ENCODE data around the gene AOAH.
"Not testable (repeated sequence)": the region's sequence is repeated elsewhere in the genome, so short reads cannot be mapped to it uniquely, and the experiment has no call there.

AOAH gene

GRCh38 chr7:36486336-36486735 is 238.0 kb downstream of the AOAH start:
- Histone ChIP-seq H3K4me3 (ENCODE audit: low read depth in 1 of 2, low read length in 1 of 2) (no peak overlapping the region), H3K27ac (no peak overlapping the region), H3K36me3 (no peaks in the 10 kb centered on the region), H3K9me3 (no peaks in the 10 kb centered on the region), H3K4me1 (ENCODE audit: control insufficient read depth in 1 of 2, insufficient read depth in 1 of 2, low read depth in 1 of 2, low read length in 1 of 2) (no peaks in the 10 kb centered on the region), H3K27me3 (no peaks in the 10 kb centered on the region)
- TF ChIP-seq, protein P1, sequence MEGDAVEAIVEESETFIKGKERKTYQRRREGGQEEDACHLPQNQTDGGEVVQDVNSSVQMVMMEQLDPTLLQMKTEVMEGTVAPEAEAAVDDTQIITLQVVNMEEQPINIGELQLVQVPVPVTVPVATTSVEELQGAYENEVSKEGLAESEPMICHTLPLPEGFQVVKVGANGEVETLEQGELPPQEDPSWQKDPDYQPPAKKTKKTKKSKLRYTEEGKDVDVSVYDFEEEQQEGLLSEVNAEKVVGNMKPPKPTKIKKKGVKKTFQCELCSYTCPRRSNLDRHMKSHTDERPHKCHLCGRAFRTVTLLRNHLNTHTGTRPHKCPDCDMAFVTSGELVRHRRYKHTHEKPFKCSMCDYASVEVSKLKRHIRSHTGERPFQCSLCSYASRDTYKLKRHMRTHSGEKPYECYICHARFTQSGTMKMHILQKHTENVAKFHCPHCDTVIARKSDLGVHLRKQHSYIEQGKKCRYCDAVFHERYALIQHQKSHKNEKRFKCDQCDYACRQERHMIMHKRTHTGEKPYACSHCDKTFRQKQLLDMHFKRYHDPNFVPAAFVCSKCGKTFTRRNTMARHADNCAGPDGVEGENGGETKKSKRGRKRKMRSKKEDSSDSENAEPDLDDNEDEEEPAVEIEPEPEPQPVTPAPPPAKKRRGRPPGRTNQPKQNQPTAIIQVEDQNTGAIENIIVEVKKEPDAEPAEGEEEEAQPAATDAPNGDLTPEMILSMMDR (IDR thresholded peaks at IDR 0.05): no peak

DNA sequence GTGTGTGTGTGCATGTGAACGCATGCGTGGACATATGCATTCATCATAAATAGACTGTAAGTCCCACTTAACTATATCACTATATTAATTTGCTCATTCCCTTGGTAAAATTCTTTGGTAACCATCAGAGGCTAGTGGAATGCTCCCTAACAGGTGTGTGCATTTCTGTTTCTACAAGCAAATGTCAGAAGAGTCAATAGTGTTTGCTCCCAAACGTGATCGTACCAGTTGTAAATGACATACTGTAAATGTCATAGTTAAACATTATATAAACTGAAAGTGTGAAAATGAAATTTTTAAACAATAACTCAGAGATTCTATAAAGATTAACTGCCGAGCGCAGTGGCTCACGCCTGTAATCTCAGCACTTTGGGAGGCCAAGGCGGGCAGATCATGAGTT is 240.0 kb downstream of the AOAH start:
- no peaks in the 10 kb centered on the region for H3K36me3 ChIP-seq
- no peak overlapping the region for H3K4me3 ChIP-seq (ENCODE audit: low read depth in 1 of 2, low read length in 1 of 2)
- no peaks in the 10 kb centered on the region for H3K9me3 ChIP-seq
- TF ChIP-seq, protein P1 (IDR thresholded peaks at IDR 0.05): no peak
- no peaks in the 10 kb centered on the region for H3K4me1 ChIP-seq (ENCODE audit: control insufficient read depth in 1 of 2, insufficient read depth in 1 of 2, low read depth in 1 of 2, low read length in 1 of 2)
- H3K27me3 ChIP-seq: no peaks in the 10 kb centered on the region
- H3K27ac ChIP-seq: no peak overlapping the region

- H3K4me3 ChIP-seq (ENCODE audit: low read depth in 1 of 2, low read length in 1 of 2): not testable (repeated sequence)
These were observed 240.4 kb downstream of the AOAH start for GRCh38 chr7:36483853-36484252.

DNA sequence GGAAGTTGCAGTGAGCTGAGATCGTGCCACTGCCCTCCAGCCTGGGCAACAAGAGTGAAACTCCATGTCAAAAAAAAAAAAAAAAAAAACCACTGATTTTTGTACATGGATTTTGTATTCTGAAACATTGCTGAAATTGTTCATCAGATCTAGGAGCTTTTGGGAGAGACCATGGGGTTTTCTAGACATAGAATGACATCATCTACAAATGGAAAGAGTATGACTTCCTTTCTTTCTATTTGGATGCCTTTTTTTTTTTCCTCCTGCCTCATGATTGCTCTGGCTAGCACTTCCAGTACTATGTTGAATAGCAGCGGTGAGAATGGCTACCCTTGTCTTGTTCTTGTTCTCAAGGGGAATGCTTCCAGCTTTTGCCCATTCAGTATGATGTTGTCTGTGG is 245.5 kb downstream of the AOAH start:
- H3K4me3 ChIP-seq (ENCODE audit: low read depth in 1 of 2, low read length in 1 of 2): no peak overlapping the region
- TF ChIP-seq, protein P1 (IDR thresholded peaks at IDR 0.05): no peak
- no peak overlapping the region for H3K27ac ChIP-seq
- H3K27me3 ChIP-seq: no peaks in the 10 kb centered on the region
- H3K9me3 ChIP-seq: no peaks in the 10 kb centered on the region
- no peaks in the 10 kb centered on the region for H3K36me3 ChIP-seq
- H3K4me1 ChIP-seq (ENCODE audit: control insufficient read depth in 1 of 2, insufficient read depth in 1 of 2, low read depth in 1 of 2, low read length in 1 of 2): no peaks in the 10 kb centered on the region

More at GRCh38 chr7:36483853-36484252, 240.4 kb downstream of the AOAH start:
- H3K27me3 ChIP-seq; H3K4me1 ChIP-seq (ENCODE audit: control insufficient read depth in 1 of 2, insufficient read depth in 1 of 2, low read depth in 1 of 2, low read length in 1 of 2); H3K36me3 ChIP-seq; H3K9me3 ChIP-seq; H3K27ac ChIP-seq: not testable (repeated sequence)

- H3K4me3 ChIP-seq (ENCODE audit: low read depth in 1 of 2, low read length in 1 of 2): no peak overlapping the region
- H3K27ac ChIP-seq: no peak overlapping the region
- no peaks in the 10 kb centered on the region for H3K27me3 ChIP-seq
- TF ChIP-seq, protein P1 (IDR thresholded peaks at IDR 0.05): no peak
- no peaks in the 10 kb centered on the region for H3K9me3 ChIP-seq
- no peaks in the 10 kb centered on the region for H3K4me1 ChIP-seq (ENCODE audit: control insufficient read depth in 1 of 2, insufficient read depth in 1 of 2, low read depth in 1 of 2, low read length in 1 of 2)
- no peaks in the 10 kb centered on the region for H3K36me3 ChIP-seq
These were observed 248.9 kb downstream of the AOAH start for GRCh38 chr7:36475381-36475780.

DNA sequence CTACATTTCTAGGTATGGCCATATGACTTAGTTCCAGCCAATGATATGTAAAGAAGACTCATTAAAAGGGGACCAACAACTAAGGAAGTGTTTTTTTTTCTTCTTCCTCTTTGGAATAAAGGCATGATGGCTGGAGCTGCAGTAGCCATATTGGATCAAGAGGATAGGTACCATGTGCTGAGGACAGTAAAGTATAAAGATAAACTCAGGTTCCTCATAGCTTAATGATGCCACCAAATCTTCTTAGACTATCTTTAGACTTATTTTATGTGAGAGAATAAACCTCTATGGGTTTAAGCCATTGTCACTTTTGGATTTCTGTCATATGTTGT is 249.3 kb downstream of the AOAH start:
- Histone ChIP-seq H3K36me3 (no peaks in the 10 kb centered on the region), H3K4me1 (ENCODE audit: control insufficient read depth in 1 of 2, insufficient read depth in 1 of 2, low read depth in 1 of 2, low read length in 1 of 2) (no peaks in the 10 kb centered on the region), H3K27me3 (no peaks in the 10 kb centered on the region), H3K4me3 (ENCODE audit: low read depth in 1 of 2, low read length in 1 of 2) (no peak overlapping the region), H3K27ac (no peak overlapping the region), H3K9me3 (no peaks in the 10 kb centered on the region)
- TF ChIP-seq, protein P1 (IDR thresholded peaks at IDR 0.05): no peak
